NB4 (cell line): ENCODE data around the gene RPL23.
A peak's percentile ranks its signal among the peaks of the same experiment; 100 is the strongest.

ENCODE experiments used
- DNase-seq: peaks from one replicate; pipeline ENCODE4 v3.0.0; 2010; ENCODE audit warnings: low read depth
- H3K4me3 ChIP-seq: one replicate; pipeline ENCODE4 v1.5.1; 2011; ENCODE audit warnings: mild to moderate bottlenecking, low read depth, low read length, moderate library complexity
- CTCF ChIP-seq: IDR thresholded peaks from one replicate; pipeline ENCODE4 v1.5.1; 2012; ENCODE audit warnings: low read depth, low read length
- MYC ChIP-seq: IDR thresholded peaks from 2 replicates; pipeline ENCODE4 v1.6.1; 2011; ENCODE audit warnings: low read depth, low read length
- POLR2A ChIP-seq: IDR thresholded peaks from 2 replicates; pipeline ENCODE4 v1.6.1; 2011; ENCODE audit warnings: mild to moderate bottlenecking; ENCODE audit not compliant: insufficient read length; ENCODE audit errors: extremely low read depth
- TF ChIP-seq, protein P1 (sequence below): IDR thresholded peaks from 2 replicates; pipeline ENCODE4 v1.6.1; 2011; ENCODE audit warnings: low read depth, low read length

The RPL23 gene

GRCh38 chr17:38851434-38851833, 2.1 kb downstream of the RPL23 start:
- no peak for DNase-seq
- peak overlapping the region; percentile 100 for H3K4me3 ChIP-seq
- TF ChIP-seq MYC (no peak), POLR2A (no peak)
- TF ChIP-seq, protein P1, sequence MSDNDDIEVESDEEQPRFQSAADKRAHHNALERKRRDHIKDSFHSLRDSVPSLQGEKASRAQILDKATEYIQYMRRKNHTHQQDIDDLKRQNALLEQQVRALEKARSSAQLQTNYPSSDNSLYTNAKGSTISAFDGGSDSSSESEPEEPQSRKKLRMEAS = no peak

DNA sequence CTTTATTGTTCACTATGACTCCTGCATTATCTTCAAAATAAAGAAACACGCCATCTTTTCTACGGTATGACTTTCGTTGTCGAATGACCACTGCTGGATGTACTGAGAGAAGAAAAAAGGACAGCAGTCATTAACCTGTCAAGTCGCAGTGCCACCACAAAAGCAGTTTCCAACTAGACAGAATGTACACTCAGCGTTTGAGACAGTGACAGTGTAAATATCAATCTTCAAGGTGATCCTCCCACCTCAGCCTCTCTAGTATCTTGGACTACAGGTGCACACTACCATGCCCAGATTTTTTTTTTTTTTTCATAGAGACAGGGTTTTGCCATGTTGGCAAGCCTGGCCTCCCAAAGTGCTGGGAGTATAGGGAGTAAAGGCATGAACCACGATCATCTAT, 3.1 kb downstream of the RPL23 start:
- H3K4me3 ChIP-seq = peak overlapping the region; percentile 100
- TF ChIP-seq, protein P1 = no peak
- TF ChIP-seq CTCF (no peak), MYC (no peak), POLR2A (no peak)
- DNase-seq = no peak

DNA sequence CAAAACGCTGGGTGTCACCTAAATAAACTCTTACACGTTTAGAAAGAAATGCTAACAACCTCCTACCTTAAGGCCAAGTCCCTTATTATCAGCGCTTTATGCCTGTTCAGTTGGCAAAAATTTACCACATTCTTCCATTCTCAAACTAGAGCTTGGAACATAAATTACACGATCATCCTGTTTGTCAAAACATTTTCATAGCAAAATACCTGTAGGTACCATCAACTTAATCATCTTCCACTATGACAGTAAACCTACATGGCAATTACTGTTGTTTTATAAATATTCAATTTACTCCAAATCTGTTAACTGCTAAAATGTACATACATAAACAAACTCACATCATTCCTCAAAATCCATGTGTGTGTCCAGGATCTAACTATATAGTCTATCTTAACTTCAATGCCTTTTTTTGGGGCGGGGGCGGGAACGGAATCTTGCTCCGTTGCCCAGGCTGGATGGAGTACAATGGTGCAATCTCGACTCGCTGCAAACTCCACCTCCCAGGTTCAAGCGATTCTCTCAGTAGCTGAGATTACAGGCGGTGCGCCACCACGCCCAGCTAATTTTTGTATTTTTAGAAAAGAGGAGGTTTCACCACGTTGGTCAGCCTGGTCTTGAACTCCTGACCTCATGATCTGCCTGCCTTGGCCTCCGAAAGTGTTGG, 4.4 kb downstream of the RPL23 start:
- no peak overlapping the region for H3K4me3 ChIP-seq
- TF ChIP-seq CTCF (no peak), POLR2A (no peak), MYC (no peak)
- TF ChIP-seq, protein P1 = no peak
- DNase-seq = no peak

DNA sequence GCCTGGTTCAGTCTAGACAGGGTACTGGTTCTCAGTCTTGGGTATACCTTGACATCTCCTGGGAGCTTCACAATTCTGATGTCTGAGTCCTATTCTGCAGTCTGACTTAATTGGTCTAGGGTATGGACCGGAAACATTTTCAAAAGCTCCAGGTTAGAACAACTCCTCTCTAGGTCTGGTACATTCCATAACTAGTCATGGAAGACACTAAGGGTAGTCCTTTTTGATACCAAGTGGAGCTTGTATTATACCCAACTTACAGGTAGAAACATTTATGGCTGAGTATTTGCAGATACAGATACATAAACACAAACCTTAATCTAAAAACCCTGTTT, 5.0 kb downstream of the RPL23 start:
- H3K4me3 ChIP-seq = no peak overlapping the region
- TF ChIP-seq, protein P1 = no peak
- TF ChIP-seq POLR2A (no peak), MYC (no peak), CTCF (no peak)
- DNase-seq = no peak

DNA sequence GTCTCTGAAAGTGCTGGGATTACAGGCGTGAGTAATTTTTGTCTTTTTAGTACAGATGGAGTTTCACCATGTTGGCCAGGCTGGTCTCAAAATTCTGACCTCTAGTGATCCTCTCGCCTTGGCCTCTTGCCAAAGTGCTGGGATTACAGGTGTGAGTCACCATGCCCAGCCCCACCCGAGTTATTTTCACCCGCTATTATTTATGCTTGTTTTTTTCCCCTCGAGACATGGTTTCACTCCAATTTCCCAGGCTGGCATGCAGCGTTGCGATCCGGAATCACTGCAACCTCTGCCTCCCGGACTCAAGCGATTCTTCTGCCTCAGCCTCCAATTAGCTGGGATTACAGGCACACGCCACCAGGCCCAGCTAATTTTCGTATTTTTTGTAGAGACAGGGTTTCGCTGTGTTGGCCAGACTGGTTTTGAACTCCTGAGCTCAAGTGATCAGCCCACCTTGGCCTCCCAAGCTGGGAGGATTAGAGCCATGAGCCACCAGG, 9.2 kb downstream of the RPL23 start:
- DNase-seq = peak; percentile 39
- no peak overlapping the region for H3K4me3 ChIP-seq
- TF ChIP-seq CTCF = no peak
- no peak for TF ChIP-seq MYC
- TF ChIP-seq, protein P1 = no peak
- TF ChIP-seq POLR2A = no peak

DNA sequence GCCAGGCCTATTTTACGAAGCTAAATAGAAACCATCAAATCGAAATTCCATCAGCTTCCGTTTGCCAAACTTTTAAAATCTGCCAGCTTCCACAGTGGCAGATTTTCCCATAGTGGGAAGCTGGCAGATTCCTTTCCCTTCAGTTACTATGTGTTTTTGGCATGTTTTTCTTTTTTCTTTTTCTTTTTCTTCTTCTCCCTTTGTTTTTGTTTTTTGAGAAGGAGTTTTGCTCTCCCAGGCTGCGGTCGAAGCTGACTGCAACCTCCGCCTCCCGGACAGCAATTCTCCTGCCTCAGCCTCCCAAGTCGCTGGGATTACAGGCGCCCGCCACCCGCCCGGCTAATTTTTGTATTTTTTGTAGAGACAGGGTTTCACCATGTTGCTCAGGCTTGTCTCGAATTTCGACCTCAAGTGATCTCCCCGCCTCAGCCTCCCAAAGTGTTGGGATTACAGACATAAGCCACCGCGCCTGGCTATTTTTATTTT, 27.7 kb downstream of the RPL23 start:
- H3K4me3 ChIP-seq = peak overlapping the region; percentile 100
- no peak for DNase-seq
- TF ChIP-seq CTCF = no peak
- TF ChIP-seq, protein P1 = no peak
- TF ChIP-seq MYC = no peak
- TF ChIP-seq POLR2A = no peak
